Fibroblast of the aortic adventitia (primary cell): ENCODE measurements around the gene PCDHB11. TPM values are rescaled to one million over a fixed set of nuclear protein-coding genes. Genes with fewer than 3 reads are reported as not detected.
"Not testable (repeated sequence)": the region's sequence is repeated elsewhere in the genome, so short reads cannot be mapped to it uniquely, and the experiment has no call there.

Experiments
- DNase-seq: peaks from one replicate; pipeline ENCODE4 v3.0.0-alpha.2; 2010; ENCODE audit warnings: low read depth
- H3K4me3 ChIP-seq: 2 replicates; pipeline ENCODE4 v1.5.1; 2011; ENCODE audit warnings: low read depth, mild to moderate bottlenecking, control low read depth, low read length, moderate library complexity
- total RNA-seq: library from RNA; depleted of rRNA; stranded (reverse); fragments of >200 nt; gene quantifications from 2 replicates; pipeline ENCODE4 v1.2.3, GENCODE V29; 2012; ENCODE audit warnings: low replicate concordance
- TF ChIP-seq, protein P1 (sequence below): IDR thresholded peaks from 2 replicates; pipeline ENCODE4 v1.5.1; 2011; ENCODE audit warnings: mild to moderate bottlenecking, low read length, control low read depth, inconsistent platforms; ENCODE audit not compliant: insufficient read depth

The PCDHB11 gene
- total RNA-seq, 1 donor: 0.27 TPM

- H3K4me3 ChIP-seq: no peak within 1 kb of the TSS
- TF ChIP-seq, protein P1, sequence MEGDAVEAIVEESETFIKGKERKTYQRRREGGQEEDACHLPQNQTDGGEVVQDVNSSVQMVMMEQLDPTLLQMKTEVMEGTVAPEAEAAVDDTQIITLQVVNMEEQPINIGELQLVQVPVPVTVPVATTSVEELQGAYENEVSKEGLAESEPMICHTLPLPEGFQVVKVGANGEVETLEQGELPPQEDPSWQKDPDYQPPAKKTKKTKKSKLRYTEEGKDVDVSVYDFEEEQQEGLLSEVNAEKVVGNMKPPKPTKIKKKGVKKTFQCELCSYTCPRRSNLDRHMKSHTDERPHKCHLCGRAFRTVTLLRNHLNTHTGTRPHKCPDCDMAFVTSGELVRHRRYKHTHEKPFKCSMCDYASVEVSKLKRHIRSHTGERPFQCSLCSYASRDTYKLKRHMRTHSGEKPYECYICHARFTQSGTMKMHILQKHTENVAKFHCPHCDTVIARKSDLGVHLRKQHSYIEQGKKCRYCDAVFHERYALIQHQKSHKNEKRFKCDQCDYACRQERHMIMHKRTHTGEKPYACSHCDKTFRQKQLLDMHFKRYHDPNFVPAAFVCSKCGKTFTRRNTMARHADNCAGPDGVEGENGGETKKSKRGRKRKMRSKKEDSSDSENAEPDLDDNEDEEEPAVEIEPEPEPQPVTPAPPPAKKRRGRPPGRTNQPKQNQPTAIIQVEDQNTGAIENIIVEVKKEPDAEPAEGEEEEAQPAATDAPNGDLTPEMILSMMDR: peak; percentile 40
- peak; percentile 25 for DNase-seq
Observed at GRCh38 chr5:141172381-141173204, 26.8 kb upstream of the PCDHB11 start, which contains the start of gene PCDHB7. TSS of gene PCDHB7 (plus strand) at chr5:141172644. CDS start at chr5:141172836, 192 bp downstream.

- H3K4me3 ChIP-seq, DNase-seq: not testable (repeated sequence)
Observed at GRCh38 chr5:141174291-141175104, 24.9 kb upstream of the PCDHB11 start.

GRCh38 chr5:141175933-141176332, 23.5 kb upstream of the PCDHB11 start:
- no peak for DNase-seq

GRCh38 chr5:141177577-141178191, 21.7 kb upstream of the PCDHB11 start, which contains the start of gene PCDHB8:
TSS of gene PCDHB8 (plus strand) at chr5:141177790. CDS start at chr5:141178035, 245 bp downstream.
- DNase-seq, H3K4me3 ChIP-seq: not testable (repeated sequence)

More at GRCh38 chr5:141175933-141176332, 23.5 kb upstream of the PCDHB11 start:
- TF ChIP-seq, protein P1: no peak
- H3K4me3 ChIP-seq: no peak overlapping the region

- DNase-seq: not testable (repeated sequence)
Observed at GRCh38 chr5:141179371-141179770, 20.1 kb upstream of the PCDHB11 start.

DNA sequence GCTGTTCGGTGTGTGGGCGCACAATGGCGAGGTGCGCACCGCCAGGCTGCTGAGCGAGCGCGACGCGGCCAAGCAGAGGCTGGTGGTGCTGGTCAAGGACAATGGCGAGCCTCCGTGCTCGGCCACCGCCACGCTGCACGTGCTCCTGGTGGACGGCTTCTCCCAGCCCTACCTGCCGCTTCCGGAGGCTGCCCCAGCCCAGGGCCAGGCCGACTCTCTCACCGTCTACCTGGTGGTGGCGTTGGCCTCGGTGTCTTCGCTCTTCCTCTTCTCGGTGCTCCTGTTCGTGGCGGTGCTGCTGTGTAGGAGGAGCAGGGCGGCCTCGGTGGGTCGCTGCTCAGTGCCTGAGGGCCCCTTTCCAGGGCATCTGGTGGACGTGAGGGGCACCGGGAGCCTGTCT, 19.6 kb upstream of the PCDHB11 start:
- not testable (repeated sequence) for DNase-seq, H3K4me3 ChIP-seq

More at GRCh38 chr5:141179371-141179770, 20.1 kb upstream of the PCDHB11 start:
- H3K4me3 ChIP-seq: not testable (repeated sequence)

- H3K4me3 ChIP-seq: no peak overlapping the region
- TF ChIP-seq, protein P1: no peak
- no peak for DNase-seq
Observed at GRCh38 chr5:141180313-141180712, 19.1 kb upstream of the PCDHB11 start.

GRCh38 chr5:141182248-141182647, 17.2 kb upstream of the PCDHB11 start, which contains the start of gene PCDHB16:
TSS of gene PCDHB16 (plus strand) at chr5:141182387. CDS start at chr5:141182560, 173 bp downstream.
- TF ChIP-seq, protein P1: peak; percentile 20
- peak; percentile 24 for DNase-seq
- H3K4me3 ChIP-seq: peak within 1 kb of the TSS; percentile 9

- H3K4me3 ChIP-seq, DNase-seq: not testable (repeated sequence)
Observed at GRCh38 chr5:141184117-141184855, 15.1 kb upstream of the PCDHB11 start.
